ENCODE measurements around the gene BET1L.

BET1L gene

GRCh38 chr11:251550-251949 is 44.4 kb upstream of the BET1L start:
- DNase-seq (ENCODE audit: low spot score): no peak
- H3K27ac ChIP-seq: no peak overlapping the region
- no peak for TF ChIP-seq CTCF (conservative IDR thresholded peaks at IDR 0.05; ENCODE audit: low read depth)
- ChIA-PET POLR2A (ENCODE audit: low non-redundant PET) (interaction anchor here (0.8 to 0.9 kb wide), 2 partner anchors 37 to 44 kb away, joined by 3 read pairs; partner anchors contain the start of genes BET1L and RIC8A), CTCF (interaction anchor here (1.0 to 1.5 kb wide), 4 partner anchors 10 to 104 kb away, joined by 3 to 7 read pairs (median 4); partner anchors contain the start of gene PSMD13)

- DNase-seq (ENCODE audit: low spot score): peak; percentile 21
- H3K27ac ChIP-seq: no peak overlapping the region
- POLR2A ChIA-PET (ENCODE audit: low non-redundant PET): interaction anchor here (0.9 kb wide), 1 partner anchor 44 kb away, joined by 3 read pairs; the partner anchor contains the start of genes BET1L and RIC8A
- CTCF ChIA-PET: interaction anchor here (0.6 to 1.5 kb wide), 7 partner anchors 10 to 200 kb away, joined by 3 to 7 read pairs (median 4); partner anchors contain the start of genes PGGHG and PSMD13
- TF ChIP-seq CTCF (conservative IDR thresholded peaks at IDR 0.05; ENCODE audit: low read depth): peak; percentile 57
Observed at GRCh38 chr11:250740-251299, 43.6 kb upstream of the BET1L start.

- no peak for DNase-seq (ENCODE audit: low spot score)
- CTCF ChIA-PET: interaction anchor here (0.5 to 1.4 kb wide), 7 partner anchors 11 to 200 kb away, joined by 3 to 7 read pairs (median 3); partner anchors contain the start of gene PGGHG
- H3K27ac ChIP-seq: no peak overlapping the region
- POLR2A ChIA-PET (ENCODE audit: low non-redundant PET): no interaction called here
- TF ChIP-seq CTCF (conservative IDR thresholded peaks at IDR 0.05; ENCODE audit: low read depth): no peak
Observed at GRCh38 chr11:250274-250673, 43.1 kb upstream of the BET1L start.

GRCh38 chr11:249062-249461 is 41.9 kb upstream of the BET1L start:
- CTCF ChIA-PET: no interaction called here
- POLR2A ChIA-PET (ENCODE audit: low non-redundant PET): no interaction called here
- no peak for DNase-seq (ENCODE audit: low spot score)

GRCh38 chr11:244376-244775 is 37.2 kb upstream of the BET1L start:
- DNase-seq (ENCODE audit: low spot score): no peak
- no peak overlapping the region for H3K27ac ChIP-seq
- ChIA-PET CTCF (no interaction called here), POLR2A (ENCODE audit: low non-redundant PET) (no interaction called here)
- no peak for TF ChIP-seq CTCF (conservative IDR thresholded peaks at IDR 0.05; ENCODE audit: low read depth)

More at GRCh38 chr11:249062-249461, 41.9 kb upstream of the BET1L start:
- no peak overlapping the region for H3K27ac ChIP-seq
- no peak for TF ChIP-seq CTCF (conservative IDR thresholded peaks at IDR 0.05; ENCODE audit: low read depth)

- no peak for TF ChIP-seq CTCF (conservative IDR thresholded peaks at IDR 0.05; ENCODE audit: low read depth)
- ChIA-PET CTCF (no interaction called here), POLR2A (ENCODE audit: low non-redundant PET) (no interaction called here)
- no peak overlapping the region for H3K27ac ChIP-seq
- DNase-seq (ENCODE audit: low spot score): no peak
Observed at GRCh38 chr11:241634-242033, 34.4 kb upstream of the BET1L start.

Data from RWPE1 (cell line).